ENCODE data around the gene OR7C1.

Gene OR7C1

DNA sequence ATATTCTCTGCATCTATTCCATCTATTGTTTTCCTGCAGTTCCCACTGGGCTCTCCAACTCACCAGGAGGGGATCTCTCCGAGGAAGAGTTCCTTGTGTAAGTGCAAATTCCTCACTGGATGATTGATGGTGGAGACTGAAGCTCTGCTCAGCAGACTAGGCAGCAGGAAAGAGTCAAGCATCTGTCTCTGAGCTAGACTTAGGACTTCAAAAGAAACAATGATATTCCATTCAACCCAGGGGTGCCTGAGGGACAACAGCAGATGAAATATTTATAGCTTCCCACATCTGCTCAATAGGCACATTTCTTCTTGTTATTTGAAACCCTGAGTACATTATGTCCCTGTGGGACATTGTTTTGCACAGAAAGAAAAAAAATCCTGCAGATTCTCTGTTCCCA, at the start of gene OR7C1, which contains the start of gene OR7A5:
TSS of gene OR7C1 (minus strand) at position 175 of the 400 bp plus-strand sequence. CDS start 35,049 bp downstream, outside the sequence.
TSS of gene OR7A5 (minus strand) at position 175 of the 400 bp plus-strand sequence. CDS start 6,944 bp downstream, outside the sequence.
- no peak for DNase-seq (ENCODE audit: low spot score)
- TF ChIP-seq, protein P1, sequence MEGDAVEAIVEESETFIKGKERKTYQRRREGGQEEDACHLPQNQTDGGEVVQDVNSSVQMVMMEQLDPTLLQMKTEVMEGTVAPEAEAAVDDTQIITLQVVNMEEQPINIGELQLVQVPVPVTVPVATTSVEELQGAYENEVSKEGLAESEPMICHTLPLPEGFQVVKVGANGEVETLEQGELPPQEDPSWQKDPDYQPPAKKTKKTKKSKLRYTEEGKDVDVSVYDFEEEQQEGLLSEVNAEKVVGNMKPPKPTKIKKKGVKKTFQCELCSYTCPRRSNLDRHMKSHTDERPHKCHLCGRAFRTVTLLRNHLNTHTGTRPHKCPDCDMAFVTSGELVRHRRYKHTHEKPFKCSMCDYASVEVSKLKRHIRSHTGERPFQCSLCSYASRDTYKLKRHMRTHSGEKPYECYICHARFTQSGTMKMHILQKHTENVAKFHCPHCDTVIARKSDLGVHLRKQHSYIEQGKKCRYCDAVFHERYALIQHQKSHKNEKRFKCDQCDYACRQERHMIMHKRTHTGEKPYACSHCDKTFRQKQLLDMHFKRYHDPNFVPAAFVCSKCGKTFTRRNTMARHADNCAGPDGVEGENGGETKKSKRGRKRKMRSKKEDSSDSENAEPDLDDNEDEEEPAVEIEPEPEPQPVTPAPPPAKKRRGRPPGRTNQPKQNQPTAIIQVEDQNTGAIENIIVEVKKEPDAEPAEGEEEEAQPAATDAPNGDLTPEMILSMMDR (IDR thresholded peaks at IDR 0.05): no peak
- H3K4me3 ChIP-seq: no peak within 1 kb of the TSS
- no peak within 1 kb of the TSS for H3K27ac ChIP-seq

DNA sequence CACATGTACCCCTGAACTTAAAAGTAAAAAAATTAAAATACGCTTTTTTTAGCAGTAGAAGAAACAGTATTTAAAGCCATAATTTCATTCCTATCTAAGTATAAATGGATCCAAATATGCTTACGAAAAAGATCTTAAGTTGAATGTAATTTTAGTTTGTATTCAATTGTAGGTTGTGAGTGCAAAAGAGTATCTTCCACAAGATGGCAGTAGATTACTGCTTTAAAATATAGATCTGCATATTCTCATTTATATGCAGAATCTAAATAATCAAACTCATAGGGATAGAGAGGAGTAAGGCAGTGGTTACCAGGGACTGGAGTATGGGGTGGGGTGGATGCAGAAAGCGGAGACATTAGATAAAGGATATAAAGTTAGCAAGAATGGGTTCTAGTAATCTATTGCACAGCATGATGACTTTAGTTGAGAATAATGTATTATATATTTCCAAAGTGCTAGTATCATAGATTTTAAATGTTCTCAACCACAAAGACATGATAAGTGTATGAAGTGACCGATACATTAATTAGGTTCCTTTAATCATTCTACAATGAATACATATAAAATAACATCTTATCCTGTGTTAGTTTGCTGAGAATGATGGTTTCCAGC, 36.7 kb upstream of the OR7C1 start:
- no peak overlapping the region for H3K4me3 ChIP-seq
- H3K27ac ChIP-seq: no peak overlapping the region
- DNase-seq (ENCODE audit: low spot score): no peak
- TF ChIP-seq, protein P1 (IDR thresholded peaks at IDR 0.05): no peak

- DNase-seq (ENCODE audit: low spot score): no peak
- TF ChIP-seq, protein P1 (IDR thresholded peaks at IDR 0.05): no peak
- H3K27ac ChIP-seq: no peak overlapping the region
- H3K4me3 ChIP-seq: no peak overlapping the region
These were observed 33.5 kb upstream of the OR7C1 start for GRCh38 chr19:14868497-14868896.

GRCh38 chr19:14848822-14849221, 13.8 kb upstream of the OR7C1 start, which contains the start of gene OR7A10:
Gene OR7A10, minus strand, starts transcription at chr19:14848922. Its CDS starts 7,045 bp downstream, at chr19:14841877.
- no peak within 1 kb of the TSS for H3K27ac ChIP-seq
- no peak within 1 kb of the TSS for H3K4me3 ChIP-seq
- no peak for DNase-seq (ENCODE audit: low spot score)
- TF ChIP-seq, protein P1 (IDR thresholded peaks at IDR 0.05): no peak

DNA sequence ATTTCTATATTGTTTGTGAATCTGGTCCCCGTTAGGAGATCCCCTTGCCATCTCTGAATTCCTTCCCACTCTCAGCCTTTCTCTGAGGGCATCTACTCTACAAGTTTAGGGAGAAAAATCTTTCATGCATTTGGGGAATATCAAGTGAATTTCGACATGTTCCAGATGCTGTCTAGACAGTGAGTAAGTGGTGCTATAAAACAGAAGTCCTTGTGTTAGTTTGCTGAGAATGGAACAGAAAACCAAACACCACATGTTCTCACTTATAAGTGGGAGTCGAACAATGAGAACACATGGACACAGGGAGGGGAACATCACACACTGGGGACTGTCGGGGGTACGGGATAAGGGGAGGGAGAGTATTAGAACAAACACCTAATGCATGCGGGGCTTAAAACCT, 8.6 kb upstream of the OR7C1 start:
- no peak overlapping the region for H3K27ac ChIP-seq
- no peak overlapping the region for H3K4me3 ChIP-seq
- no peak for DNase-seq (ENCODE audit: low spot score)
- TF ChIP-seq, protein P1 (IDR thresholded peaks at IDR 0.05): no peak

GRCh38 chr19:14843169-14843568, 8.2 kb upstream of the OR7C1 start:
- H3K27ac ChIP-seq: no peak overlapping the region
- TF ChIP-seq, protein P1 (IDR thresholded peaks at IDR 0.05): no peak
- DNase-seq (ENCODE audit: low spot score): no peak
- no peak overlapping the region for H3K4me3 ChIP-seq

DNA sequence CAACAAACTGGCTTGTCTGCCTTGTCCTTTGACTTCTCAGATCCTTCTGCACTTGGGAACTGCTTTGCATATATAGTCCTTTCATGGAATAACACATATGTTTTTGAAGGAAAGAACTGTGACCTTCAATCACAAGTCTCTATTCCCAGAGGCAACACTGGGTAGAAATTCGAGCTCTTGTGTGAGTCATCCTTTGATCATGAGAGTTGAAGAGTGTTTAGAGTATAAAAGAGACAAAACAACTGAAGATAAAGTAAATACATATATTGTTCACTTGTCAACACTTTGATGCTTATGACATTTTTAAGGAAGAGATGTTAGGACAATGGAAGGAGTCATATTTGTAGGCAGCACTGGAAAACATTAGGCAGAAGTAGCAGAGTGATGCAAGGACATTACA, 5.2 kb upstream of the OR7C1 start:
- Histone ChIP-seq H3K27ac (no peak overlapping the region), H3K4me3 (no peak overlapping the region)
- TF ChIP-seq, protein P1 (IDR thresholded peaks at IDR 0.05): no peak
- no peak for DNase-seq (ENCODE audit: low spot score)

All from coronary artery (tissue), 2 donors.